Activated naive CD4-positive, alpha-beta T cell treated with anti-CD3 and anti-CD28 coated beads, Interleukin-2, amount 50 U/mL, for 16 hours (primary cell): ENCODE results near the gene SLAMF8.
A peak's percentile ranks its signal among the peaks of the same experiment; 100 is the strongest.

ENCODE experiments used
- DNase-seq: peaks from one replicate; pipeline ENCODE4 v3.0.0-alpha.2; 2020

Gene SLAMF8

DNA sequence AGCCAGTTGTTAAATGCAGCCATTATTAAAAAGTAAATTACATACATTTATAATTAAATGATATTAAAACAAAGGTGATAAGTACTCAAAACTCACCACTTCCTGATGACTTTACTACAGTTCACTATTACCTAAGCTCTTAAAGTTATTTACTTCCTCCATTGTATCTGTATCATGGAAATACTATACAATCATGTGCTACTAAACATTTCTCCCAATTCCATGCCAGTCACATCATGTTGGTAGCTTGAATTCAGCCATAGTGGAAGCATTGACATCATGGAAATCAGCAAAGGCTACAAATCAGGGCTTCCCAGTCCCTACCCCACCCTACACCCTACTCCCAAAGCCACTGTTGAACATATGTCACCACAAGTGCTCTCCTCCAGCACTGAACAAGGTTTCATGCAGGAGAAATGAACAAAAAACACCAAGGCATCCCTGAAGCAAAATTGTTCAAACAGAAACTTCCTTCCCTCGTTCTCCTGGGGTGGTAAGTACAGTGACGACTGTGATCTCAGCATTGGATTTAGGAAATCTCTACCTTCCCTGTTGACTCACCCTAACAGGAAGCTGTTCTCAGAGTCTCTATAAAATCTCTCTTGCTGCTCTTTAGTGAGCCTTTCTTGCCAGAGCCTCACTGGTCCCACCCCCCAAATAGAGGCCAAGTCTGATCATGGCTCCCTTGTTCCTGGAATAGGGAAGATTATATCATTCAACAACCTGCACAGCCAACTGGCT is 23.1 kb downstream of the SLAMF8 start:
- no peak for DNase-seq

DNA sequence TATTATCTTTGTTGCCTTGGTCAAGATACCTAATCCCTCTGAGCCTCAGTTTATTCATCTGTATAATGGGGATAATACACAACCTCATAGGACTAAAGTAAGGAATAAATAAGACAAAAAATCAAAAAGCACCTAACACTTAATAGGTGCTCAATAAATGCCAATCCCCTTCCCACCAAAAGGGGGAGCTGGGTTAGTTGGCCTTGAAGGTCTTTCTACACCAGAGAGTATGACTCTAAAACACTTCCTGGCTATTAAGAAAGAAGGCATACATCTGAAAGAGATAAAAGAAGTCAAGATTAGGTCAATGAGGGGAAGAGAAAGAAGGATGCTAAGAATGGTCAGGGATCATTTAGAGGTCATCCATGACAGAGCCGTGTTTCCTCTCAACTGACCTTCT is 24.7 kb downstream of the SLAMF8 start:
- no peak for DNase-seq

- no peak for DNase-seq
Observed at GRCh38 chr1:159853417-159854115, 26.9 kb downstream of the SLAMF8 start.

DNA sequence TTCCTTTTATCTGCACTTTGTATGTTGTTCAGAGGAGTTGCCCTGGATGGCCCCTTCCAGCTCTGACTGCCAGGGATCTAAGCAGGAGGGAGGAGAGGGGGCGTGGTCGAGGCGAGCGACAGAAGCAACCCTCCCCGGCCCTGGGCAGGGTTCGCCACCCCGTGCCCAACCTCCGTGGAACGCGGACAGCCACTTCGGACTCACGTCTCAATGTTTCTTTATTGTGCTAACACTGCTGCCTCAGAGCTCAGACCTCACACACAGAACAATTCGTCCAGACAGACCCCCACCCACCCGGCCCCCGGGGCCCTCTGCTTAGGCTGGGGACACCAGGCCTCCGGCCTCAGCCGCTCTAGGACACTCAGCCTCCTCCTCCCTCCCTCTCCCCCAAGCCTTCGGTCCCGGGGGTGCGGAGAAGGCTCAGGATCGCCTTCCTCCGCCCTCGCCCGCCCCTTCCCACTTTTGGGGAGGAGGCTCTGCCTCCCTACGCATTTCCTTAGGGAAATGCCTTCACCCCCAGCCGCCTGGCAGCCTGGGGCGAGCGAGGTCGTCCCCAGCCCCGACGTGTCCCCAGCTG is 27.5 kb downstream of the SLAMF8 start:
- peak; percentile 19 for DNase-seq

- DNase-seq = peak; percentile 76
Observed at GRCh38 chr1:159854693-159855192, 28.1 kb downstream of the SLAMF8 start.

- no peak for DNase-seq
Observed at GRCh38 chr1:159855709-159856108, 29.0 kb downstream of the SLAMF8 start.

GRCh38 chr1:159856576-159856975 is 29.9 kb downstream of the SLAMF8 start:
- no peak for DNase-seq

DNA sequence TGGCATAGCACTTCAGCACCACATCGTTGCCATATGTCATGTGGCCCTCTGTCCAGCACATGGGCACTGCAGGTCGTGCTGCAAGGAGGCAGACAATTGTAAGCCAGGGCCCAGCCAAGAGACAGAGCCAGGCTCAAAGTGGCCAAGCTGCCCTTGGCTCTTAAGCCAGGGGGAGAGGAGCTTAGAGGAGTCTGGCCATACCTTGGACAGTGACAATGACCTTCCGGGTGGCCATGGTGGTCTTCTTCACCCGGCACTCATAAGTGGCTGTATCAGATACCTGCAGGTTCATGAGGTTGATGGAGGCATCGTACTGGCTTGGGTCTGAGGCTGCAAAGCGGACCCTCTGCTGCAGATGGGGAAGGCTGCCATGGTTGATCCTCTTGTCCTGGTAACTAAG is 31.2 kb downstream of the SLAMF8 start:
- no peak for DNase-seq

- no peak for DNase-seq
Observed at GRCh38 chr1:159859767-159860322, 33.2 kb downstream of the SLAMF8 start.

- DNase-seq = no peak
Observed at GRCh38 chr1:159860456-159860855, 33.8 kb downstream of the SLAMF8 start.

DNA sequence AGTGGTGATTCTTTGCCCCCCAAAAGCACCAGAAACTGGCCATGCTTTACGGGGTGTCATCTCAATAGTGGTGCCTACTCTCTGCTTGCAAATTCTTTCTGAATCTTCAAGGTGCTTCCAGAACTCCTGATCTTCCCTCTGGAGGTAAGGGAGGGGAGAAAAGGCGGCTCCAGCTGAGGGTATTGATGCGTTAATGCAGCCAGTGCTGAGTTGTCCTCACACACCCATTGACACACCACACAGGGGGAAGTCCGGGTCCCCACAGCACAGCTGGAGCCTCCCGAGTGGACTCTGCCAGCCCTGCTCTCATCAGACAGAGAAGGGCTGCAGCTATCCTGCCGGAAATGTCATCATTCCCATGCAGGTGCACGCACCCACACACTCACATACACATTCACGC is 34.5 kb downstream of the SLAMF8 start:
- DNase-seq = no peak

DNA sequence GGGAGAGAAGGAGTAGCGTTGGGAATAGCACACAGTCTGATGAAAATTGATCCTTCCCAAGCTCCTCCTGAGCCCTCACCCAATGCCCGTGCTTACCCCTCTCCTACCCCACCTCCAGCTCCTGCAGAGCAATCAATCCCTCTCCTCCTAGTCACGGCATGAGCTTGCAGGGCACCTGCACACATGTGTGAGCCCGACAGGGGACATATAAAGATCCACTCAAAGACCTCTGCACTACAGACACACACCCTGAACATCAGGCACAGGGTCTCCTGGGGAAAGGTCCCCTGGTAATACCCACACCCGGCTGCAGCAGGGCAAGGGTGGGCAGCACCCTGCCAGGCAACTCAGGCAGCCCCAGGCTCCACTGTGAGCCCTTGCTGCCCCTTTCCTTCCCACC is 35.4 kb downstream of the SLAMF8 start:
- DNase-seq = no peak

DNA sequence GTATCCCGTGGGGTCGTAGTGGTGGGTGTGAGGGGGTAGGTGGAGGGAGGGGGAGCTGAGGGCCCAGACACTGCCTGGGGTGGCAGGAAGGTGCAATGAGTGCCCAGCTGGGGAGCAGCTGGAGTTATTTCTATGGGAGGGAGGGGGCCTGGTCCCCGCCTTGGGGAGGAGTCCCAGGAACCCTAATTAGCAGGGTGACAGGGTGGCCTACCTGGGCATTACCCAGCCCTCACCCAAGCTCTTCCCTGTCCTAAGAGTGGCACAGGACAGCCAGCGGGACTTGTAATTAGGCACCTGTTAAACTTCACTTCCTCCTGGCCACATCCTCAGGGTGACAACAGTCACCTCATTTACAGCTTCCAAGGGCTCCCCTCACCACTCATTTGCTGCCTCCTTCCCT is 35.9 kb downstream of the SLAMF8 start, which contains the start of gene VSIG8:
VSIG8 (minus strand) TSS at position 101 of the 400 bp plus-strand sequence. CDS start 136 bp downstream, outside the sequence.
- DNase-seq = no peak

DNA sequence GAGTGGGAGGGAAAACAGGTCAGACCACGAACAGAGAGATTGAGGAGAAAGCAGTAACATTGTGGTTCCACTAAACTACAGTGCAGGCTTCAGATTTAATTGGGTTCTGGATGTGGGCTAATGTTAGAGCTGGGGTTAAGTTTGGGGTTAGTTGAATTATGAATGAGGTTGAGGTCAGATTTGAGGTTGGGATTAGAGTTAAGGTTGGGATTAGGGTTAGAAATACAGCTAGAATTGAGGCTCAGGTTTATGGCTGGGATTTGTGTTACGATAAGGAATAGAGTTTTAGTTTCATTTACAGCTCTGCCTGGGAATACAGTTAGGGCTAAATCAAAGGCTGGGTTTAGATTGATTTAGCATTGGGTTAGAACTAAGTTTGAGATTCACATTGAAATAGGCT is 37.6 kb downstream of the SLAMF8 start:
- no peak for DNase-seq

- no peak for DNase-seq
Observed at GRCh38 chr1:159866066-159866465, 39.4 kb downstream of the SLAMF8 start.

- DNase-seq = no peak
Observed at GRCh38 chr1:159866905-159867663, 40.4 kb downstream of the SLAMF8 start.

- no peak for DNase-seq
Observed at GRCh38 chr1:159867664-159868026, 41.0 kb downstream of the SLAMF8 start.

DNA sequence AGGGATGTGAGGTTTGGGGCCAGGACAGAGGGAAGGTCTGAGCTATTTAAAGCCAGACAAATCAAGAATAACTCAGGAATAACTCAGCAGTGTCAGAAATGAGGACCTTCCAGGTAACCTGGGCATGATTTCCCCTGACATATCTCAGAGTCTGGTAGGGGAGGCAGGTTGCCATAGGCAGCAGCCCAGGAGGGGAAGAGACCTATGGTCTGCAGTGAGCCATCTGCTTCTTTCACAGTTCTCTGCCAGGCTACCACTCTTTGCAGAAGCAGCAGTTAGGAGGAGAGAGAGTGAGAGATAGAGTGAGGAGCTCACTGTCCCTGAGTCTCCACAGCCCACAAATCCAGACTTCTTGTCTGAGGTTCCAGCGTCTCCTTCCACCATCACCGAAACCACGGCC is 42.1 kb downstream of the SLAMF8 start:
- no peak for DNase-seq

GRCh38 chr1:159869173-159869572 is 42.5 kb downstream of the SLAMF8 start:
- no peak for DNase-seq

- no peak for DNase-seq
Observed at GRCh38 chr1:159869607-159870006, 42.9 kb downstream of the SLAMF8 start.

DNA sequence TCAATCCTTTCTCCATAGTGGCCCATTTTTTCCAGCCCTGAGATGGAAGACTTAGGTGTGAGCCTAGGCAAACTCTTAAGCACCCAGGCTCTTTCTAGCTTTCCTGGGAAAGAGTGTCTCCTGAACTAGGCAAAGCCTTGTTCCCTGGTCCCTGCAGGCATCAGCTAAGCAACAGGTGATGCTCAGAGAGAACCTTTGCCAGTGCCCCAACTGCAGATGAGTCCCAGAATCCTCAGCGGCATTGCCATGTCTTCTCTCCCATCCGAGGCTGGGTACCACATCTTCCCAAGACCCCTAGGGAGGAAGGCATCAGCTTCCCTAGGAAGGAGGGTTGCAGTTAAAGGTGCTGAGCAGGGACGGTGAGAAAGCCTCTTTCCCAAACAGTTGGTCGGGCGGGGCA is 44.0 kb downstream of the SLAMF8 start:
- DNase-seq = no peak

GRCh38 chr1:159872891-159873290 is 46.2 kb downstream of the SLAMF8 start:
- no peak for DNase-seq
